Astrocyte (in vitro differentiated cells and primary cell): ENCODE results near the gene TAOK2. TPM values are rescaled to one million over a fixed set of nuclear protein-coding genes. Genes with fewer than 3 reads are reported as not detected.

Experiments
- DNase-seq: peaks from one replicate; pipeline ENCODE4 v3.0.0-alpha.2; 2010; ENCODE audit warnings: low read depth
- FAIRE-seq: peaks from 2 replicates; lab custom pipeline; 2011; peaks lifted over from hg19 to GRCh38; lab: Jason Lieb, UNC
- H2AFZ ChIP-seq: 2 replicates; pipeline ENCODE4 v1.6.0; 2012; ENCODE audit warnings: low read depth, low read length, inconsistent platforms
- H3K27ac ChIP-seq: 2 replicates; pipeline ENCODE4 v1.5.1; 2011; ENCODE audit warnings: low read depth, low read length, inconsistent platforms
- H3K27me3 ChIP-seq: 2 replicates; pipeline ENCODE4 v1.6.0; 2011; ENCODE audit warnings: low read length, inconsistent platforms; ENCODE audit not compliant: insufficient read depth
- H3K36me3 ChIP-seq: 2 replicates; pipeline ENCODE4 v1.5.1; 2011; ENCODE audit warnings: low read length, inconsistent platforms; ENCODE audit not compliant: insufficient read depth
- H3K4me1 ChIP-seq: 2 replicates; pipeline ENCODE4 v1.5.1; 2011; ENCODE audit warnings: low read length, inconsistent platforms; ENCODE audit not compliant: insufficient read depth
- H3K4me2 ChIP-seq: 2 replicates; pipeline ENCODE4 v1.6.0; 2012; ENCODE audit warnings: low read length, inconsistent platforms
- H3K4me3 ChIP-seq: 2 replicates; pipeline ENCODE4 v1.5.1; 2011; ENCODE audit warnings: low read depth, mild to moderate bottlenecking, low read length, inconsistent platforms; ENCODE audit not compliant: insufficient read depth
- H3K79me2 ChIP-seq: 2 replicates; pipeline ENCODE4 v1.6.0; 2012; ENCODE audit warnings: mild to moderate bottlenecking, low read length, inconsistent platforms; ENCODE audit not compliant: insufficient read depth
- H3K9ac ChIP-seq: 2 replicates; pipeline ENCODE4 v1.6.0; 2012; ENCODE audit warnings: mild to moderate bottlenecking, low read length, inconsistent platforms
- H3K9me3 ChIP-seq: 2 replicates; pipeline ENCODE4 v1.5.1; 2012; ENCODE audit warnings: low read depth, mild to moderate bottlenecking, low read length, inconsistent platforms; ENCODE audit not compliant: insufficient read depth
- H4K20me1 ChIP-seq: 2 replicates; pipeline ENCODE4 v1.6.0; 2012; ENCODE audit warnings: low read length, inconsistent platforms; ENCODE audit not compliant: insufficient read depth
- H3K27ac Mint-ChIP-seq: one replicate; pipeline ENCODE4 v1.8.0; 2021; ENCODE audit warnings: mild to moderate bottlenecking, mixed read lengths; ENCODE audit not compliant: unreplicated experiment
- H3K27me3 Mint-ChIP-seq: one replicate; pipeline ENCODE4 v1.8.0; 2021; ENCODE audit warnings: low read depth, mixed read lengths; ENCODE audit not compliant: unreplicated experiment
- H3K36me3 Mint-ChIP-seq: one replicate; pipeline ENCODE4 v1.8.0; 2021; ENCODE audit warnings: low read depth, mixed read lengths; ENCODE audit not compliant: unreplicated experiment
- H3K4me1 Mint-ChIP-seq: one replicate; pipeline ENCODE4 v1.8.0; 2021; ENCODE audit warnings: low read depth, mixed read lengths; ENCODE audit not compliant: unreplicated experiment
- H3K4me3 Mint-ChIP-seq: one replicate; pipeline ENCODE4 v1.8.0; 2021; ENCODE audit warnings: mild to moderate bottlenecking, moderate library complexity, mixed read lengths; ENCODE audit not compliant: unreplicated experiment
- H3K9me3 Mint-ChIP-seq: one replicate; pipeline ENCODE4 v1.8.0; 2021; ENCODE audit warnings: mild to moderate bottlenecking, mixed read lengths; ENCODE audit not compliant: unreplicated experiment
- CTCF ChIP-seq: IDR thresholded peaks from 2 replicates; pipeline ENCODE4 v1.5.1; 2011; ENCODE audit warnings: low read depth, mild to moderate bottlenecking, inconsistent platforms, low read length, moderate library complexity; ENCODE audit not compliant: insufficient read depth
- EZH2 ChIP-seq: IDR thresholded peaks from 2 replicates; pipeline ENCODE4 v1.6.1; 2012; ENCODE audit warnings: mild to moderate bottlenecking, low read length, inconsistent platforms; ENCODE audit not compliant: insufficient read depth
- total RNA-seq: library from RNA; stranded (reverse); gene quantifications from 2 replicates; pipeline ENCODE4 v1.2.1, GENCODE V29; 2021

The TAOK2 gene
- total RNA-seq, 1 donor from 2014 or later = 55.9 TPM

DNA sequence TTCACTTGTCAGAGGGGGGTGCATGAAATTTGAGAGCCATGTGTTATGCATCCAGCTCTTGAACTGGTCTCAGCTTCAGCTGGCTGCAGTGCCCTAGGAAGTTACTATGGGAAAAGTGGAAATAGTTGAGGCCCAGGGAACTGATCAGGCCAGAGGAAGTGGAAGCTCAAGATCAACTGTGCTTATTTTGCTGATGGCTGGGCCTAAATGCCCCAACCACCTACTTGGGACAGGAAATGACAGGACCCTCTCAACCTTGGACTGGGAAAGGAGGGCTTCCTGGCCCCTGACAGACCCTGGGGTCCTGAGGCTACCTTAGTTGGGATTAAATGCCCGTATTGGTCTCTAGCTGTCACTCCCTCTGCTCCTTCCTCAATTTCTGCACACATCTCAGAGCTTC is 1.2 kb upstream of the TAOK2 start:
- Histone ChIP-seq H4K20me1 (peaks cover 31% of the 10 kb centered on the region), H3K9ac (no peak overlapping the region), H2AFZ (no peak overlapping the region), H3K4me1 (peaks cover 23% of the 10 kb centered on the region), H3K27me3 (no peaks in the 10 kb centered on the region), H3K79me2 (peaks cover 38% of the 10 kb centered on the region), H3K4me3 (no peak overlapping the region), H3K4me2 (no peak overlapping the region), H3K27ac (no peak overlapping the region), H3K36me3 (peaks cover 10% of the 10 kb centered on the region), H3K9me3 (peaks cover 3% of the 10 kb centered on the region)
- Mint-ChIP-seq H3K27me3 (no peaks in the 10 kb centered on the region), H3K27ac (no peak overlapping the region), H3K4me1 (peaks cover 17% of the 10 kb centered on the region), H3K9me3 (peaks cover 3% of the 10 kb centered on the region), H3K36me3 (peaks cover 33% of the 10 kb centered on the region), H3K4me3 (peak overlapping the region; percentile 69)
- FAIRE-seq (no peak), DNase-seq (no peak)
- no peak for TF ChIP-seq EZH2
- TF ChIP-seq CTCF = no peak

- peak overlapping the region; percentile 38 for H3K27ac Mint-ChIP-seq
- no peaks in the 10 kb centered on the region for H3K27me3 ChIP-seq
- H3K27ac ChIP-seq = no peak overlapping the region
- peaks cover 3% of the 10 kb centered on the region for H3K9me3 Mint-ChIP-seq
- H3K4me1 ChIP-seq = peaks cover 23% of the 10 kb centered on the region
- FAIRE-seq (no peak), DNase-seq (no peak)
- H3K9ac ChIP-seq = no peak overlapping the region
- peaks cover 17% of the 10 kb centered on the region for H3K4me1 Mint-ChIP-seq
- peaks cover 43% of the 10 kb centered on the region for H3K79me2 ChIP-seq
- no peaks in the 10 kb centered on the region for H3K27me3 Mint-ChIP-seq
- H3K36me3 ChIP-seq = peaks cover 11% of the 10 kb centered on the region
- no peak overlapping the region for H3K4me3 ChIP-seq
- peaks cover 3% of the 10 kb centered on the region for H3K9me3 ChIP-seq
- H3K4me3 Mint-ChIP-seq = peak overlapping the region; percentile 73
- H4K20me1 ChIP-seq = peaks cover 36% of the 10 kb centered on the region
- peak overlapping the region; percentile 64 for H2AFZ ChIP-seq
- TF ChIP-seq CTCF = no peak
- no peak for TF ChIP-seq EZH2
- H3K36me3 Mint-ChIP-seq = peaks cover 36% of the 10 kb centered on the region
- peak overlapping the region; percentile 14 for H3K4me2 ChIP-seq
Observed at GRCh38 chr16:29972992-29973383, 680 bp upstream of the TAOK2 start.

GRCh38 chr16:29974291-29975133 is 844 bp downstream of the TAOK2 start:
- no peaks in the 10 kb centered on the region for H3K27me3 ChIP-seq
- peak overlapping the region; percentile 92 for H3K9ac ChIP-seq
- FAIRE-seq (no peak), DNase-seq (peak; percentile 9)
- Mint-ChIP-seq H3K27ac (peak overlapping the region; percentile 77), H3K9me3 (peaks cover 3% of the 10 kb centered on the region), H3K4me1 (peaks cover 17% of the 10 kb centered on the region), H3K36me3 (peaks cover 36% of the 10 kb centered on the region), H3K27me3 (no peaks in the 10 kb centered on the region), H3K4me3 (peak overlapping the region; percentile 88)
- peaks cover 3% of the 10 kb centered on the region for H3K9me3 ChIP-seq
- H2AFZ ChIP-seq = peak overlapping the region; percentile 72
- H3K79me2 ChIP-seq = peaks cover 54% of the 10 kb centered on the region
- H3K36me3 ChIP-seq = peaks cover 18% of the 10 kb centered on the region
- TF ChIP-seq EZH2 = no peak
- TF ChIP-seq CTCF = no peak
- H3K27ac ChIP-seq = peak overlapping the region; percentile 79
- peak overlapping the region; percentile 95 for H3K4me2 ChIP-seq
- H3K4me3 ChIP-seq = peak overlapping the region; percentile 82
- peaks cover 23% of the 10 kb centered on the region for H3K4me1 ChIP-seq
- H4K20me1 ChIP-seq = peaks cover 51% of the 10 kb centered on the region
